ENCODE measurements around the gene TTC13.

The TTC13 gene

DNA sequence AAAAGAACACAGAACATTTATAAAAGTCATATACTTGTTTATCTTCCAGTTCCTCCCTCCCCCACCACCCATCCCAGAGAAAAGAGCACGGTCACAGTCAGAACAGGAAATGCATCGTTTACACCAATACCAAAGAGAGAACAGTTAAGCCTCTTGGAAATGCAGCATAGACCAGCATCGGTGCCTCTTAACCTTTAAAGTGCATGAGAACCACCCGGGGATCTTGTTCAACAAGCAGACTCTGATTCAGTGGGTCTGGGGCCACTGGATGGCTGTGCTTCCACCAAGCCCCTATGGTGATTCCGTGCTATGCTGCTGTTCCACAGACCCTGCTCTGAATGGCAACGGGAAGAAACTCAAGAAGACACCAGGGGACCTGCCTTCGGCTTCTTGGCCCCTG lies 42.2 kb upstream of the TTC13 start:
- no peak overlapping the region for H3K4me3 ChIP-seq (ENCODE audit: low read length)
- TF ChIP-seq, protein P1, sequence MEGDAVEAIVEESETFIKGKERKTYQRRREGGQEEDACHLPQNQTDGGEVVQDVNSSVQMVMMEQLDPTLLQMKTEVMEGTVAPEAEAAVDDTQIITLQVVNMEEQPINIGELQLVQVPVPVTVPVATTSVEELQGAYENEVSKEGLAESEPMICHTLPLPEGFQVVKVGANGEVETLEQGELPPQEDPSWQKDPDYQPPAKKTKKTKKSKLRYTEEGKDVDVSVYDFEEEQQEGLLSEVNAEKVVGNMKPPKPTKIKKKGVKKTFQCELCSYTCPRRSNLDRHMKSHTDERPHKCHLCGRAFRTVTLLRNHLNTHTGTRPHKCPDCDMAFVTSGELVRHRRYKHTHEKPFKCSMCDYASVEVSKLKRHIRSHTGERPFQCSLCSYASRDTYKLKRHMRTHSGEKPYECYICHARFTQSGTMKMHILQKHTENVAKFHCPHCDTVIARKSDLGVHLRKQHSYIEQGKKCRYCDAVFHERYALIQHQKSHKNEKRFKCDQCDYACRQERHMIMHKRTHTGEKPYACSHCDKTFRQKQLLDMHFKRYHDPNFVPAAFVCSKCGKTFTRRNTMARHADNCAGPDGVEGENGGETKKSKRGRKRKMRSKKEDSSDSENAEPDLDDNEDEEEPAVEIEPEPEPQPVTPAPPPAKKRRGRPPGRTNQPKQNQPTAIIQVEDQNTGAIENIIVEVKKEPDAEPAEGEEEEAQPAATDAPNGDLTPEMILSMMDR (conservative IDR thresholded peaks at IDR 0.05; ENCODE audit: low read length): no peak
- no peak for DNase-seq (ENCODE audit: low read depth)

DNA sequence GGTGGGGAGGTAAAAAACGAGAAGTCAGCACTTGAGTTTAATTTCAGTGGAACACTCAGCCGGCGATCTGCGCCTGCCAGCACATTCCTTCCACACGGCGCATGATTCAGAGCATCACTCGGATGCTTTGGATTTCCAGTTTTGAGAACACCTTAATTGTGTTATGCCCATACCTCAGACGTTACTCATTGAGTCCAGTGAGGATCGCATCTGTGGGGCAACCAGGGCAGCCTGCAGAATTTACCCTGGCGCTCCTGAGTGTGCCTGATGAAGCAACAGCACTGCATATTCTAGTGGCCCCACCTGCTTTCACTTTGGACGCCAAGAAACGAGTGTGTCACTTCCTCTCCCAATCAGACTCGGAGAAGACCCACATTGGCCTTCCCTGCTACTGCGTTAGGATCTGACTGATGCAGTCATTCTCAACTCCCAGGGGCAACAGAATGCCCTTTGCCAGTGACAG lies 41.5 kb upstream of the TTC13 start:
- no peak overlapping the region for H3K4me3 ChIP-seq (ENCODE audit: low read length)
- TF ChIP-seq, protein P1 (conservative IDR thresholded peaks at IDR 0.05; ENCODE audit: low read length): no peak
- no peak for DNase-seq (ENCODE audit: low read depth)

DNA sequence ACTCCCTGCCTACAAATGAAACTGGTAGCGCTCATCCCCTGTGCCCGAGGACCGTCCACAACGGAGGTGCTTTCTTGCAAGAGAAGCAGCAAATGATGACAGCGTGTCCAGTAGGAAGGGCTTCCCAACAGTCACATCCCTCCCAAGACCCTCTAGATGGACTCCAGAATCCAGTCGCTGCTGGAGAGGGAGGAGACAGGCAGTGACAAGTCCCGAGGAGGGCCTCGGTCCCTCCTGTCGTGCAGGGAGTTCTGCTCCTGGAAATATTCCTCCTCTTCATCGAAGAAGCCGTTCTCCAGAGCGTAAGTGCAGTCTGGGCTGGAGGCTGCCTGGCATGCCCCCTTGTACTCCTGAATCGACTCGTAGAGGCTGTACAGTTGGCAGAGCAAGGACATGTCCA lies 41.0 kb upstream of the TTC13 start:
- no peak overlapping the region for H3K4me3 ChIP-seq (ENCODE audit: low read length)
- no peak for DNase-seq (ENCODE audit: low read depth)

DNA sequence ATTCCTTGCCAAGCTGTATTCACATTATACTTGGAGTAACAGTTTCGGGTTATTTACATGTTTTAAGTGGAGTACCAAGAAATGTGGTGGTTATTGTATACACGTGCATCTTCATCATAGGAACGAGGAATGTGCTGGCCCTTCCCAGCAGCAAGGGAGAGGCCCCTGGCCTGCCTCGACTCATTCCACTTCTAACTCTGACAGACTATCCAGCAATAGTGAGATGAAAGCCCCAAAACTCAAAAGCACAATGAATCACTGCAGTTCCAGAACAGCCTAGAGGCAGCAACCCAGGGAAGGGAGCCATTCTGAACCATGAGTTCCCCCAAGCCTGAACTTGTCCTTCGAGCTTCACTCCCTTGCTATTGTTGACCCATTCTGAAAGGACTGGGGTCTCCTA lies 38.3 kb upstream of the TTC13 start:
- H3K4me3 ChIP-seq (ENCODE audit: low read length): no peak overlapping the region
- TF ChIP-seq, protein P1 (conservative IDR thresholded peaks at IDR 0.05; ENCODE audit: low read length): no peak
- no peak for DNase-seq (ENCODE audit: low read depth)

More for the DNA sequence above, 41.0 kb upstream of the TTC13 start:
- TF ChIP-seq, protein P1 (conservative IDR thresholded peaks at IDR 0.05; ENCODE audit: low read length): no peak

DNA sequence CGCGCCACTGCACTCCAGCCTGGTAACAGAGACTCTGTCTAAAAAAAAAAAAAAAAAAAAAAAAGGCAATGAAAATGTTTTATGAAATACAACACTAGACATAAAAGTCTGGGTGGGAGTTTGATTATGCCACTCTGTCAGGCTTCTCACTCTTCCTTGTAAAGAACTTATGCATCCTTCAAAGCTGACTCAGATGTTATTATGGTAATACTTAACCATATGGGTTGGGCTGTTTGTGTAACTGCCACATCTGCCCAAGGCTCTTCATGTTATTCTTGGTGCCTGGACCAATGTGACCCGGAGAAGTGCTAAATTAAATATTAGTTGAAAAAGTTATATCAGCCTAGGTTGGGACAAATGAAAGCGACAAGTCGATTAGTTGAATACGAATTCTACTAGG lies 37.6 kb upstream of the TTC13 start:
- no peak for DNase-seq (ENCODE audit: low read depth)
- TF ChIP-seq, protein P1 (conservative IDR thresholded peaks at IDR 0.05; ENCODE audit: low read length): no peak
- H3K4me3 ChIP-seq (ENCODE audit: low read length): no peak overlapping the region

DNA sequence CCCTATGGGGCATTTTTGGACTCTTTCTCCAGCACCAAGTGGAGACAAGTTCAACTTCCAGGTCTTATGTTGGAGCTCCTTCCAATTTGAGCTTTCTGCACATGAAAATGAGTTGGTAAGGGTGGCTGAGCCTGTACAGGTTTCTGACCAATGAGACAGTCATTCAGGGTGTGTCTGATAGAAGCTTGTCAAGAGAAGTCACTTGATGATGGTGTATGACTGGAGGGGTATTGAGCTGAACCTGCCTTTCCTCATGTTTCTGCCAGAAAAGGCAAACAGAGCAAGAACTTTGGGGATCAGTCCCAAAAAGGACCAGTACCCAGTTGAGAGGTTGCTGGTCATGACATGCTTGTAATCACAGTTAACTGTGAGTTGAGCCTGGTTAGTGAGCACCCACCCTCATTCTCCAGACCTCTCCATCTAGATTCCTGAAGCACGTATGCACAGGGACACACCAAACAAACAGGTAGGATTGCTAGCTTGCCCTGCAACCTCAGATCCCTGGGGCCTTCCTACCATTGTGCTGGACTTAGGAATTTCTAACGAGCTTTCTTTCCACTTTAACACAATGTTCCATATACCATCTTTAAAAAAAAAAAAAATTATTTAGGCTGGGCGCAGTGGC lies 34.8 kb upstream of the TTC13 start:
- TF ChIP-seq, protein P1 (conservative IDR thresholded peaks at IDR 0.05; ENCODE audit: low read length): no peak
- no peak for DNase-seq (ENCODE audit: low read depth)
- H3K4me3 ChIP-seq (ENCODE audit: low read length): no peak overlapping the region

DNA sequence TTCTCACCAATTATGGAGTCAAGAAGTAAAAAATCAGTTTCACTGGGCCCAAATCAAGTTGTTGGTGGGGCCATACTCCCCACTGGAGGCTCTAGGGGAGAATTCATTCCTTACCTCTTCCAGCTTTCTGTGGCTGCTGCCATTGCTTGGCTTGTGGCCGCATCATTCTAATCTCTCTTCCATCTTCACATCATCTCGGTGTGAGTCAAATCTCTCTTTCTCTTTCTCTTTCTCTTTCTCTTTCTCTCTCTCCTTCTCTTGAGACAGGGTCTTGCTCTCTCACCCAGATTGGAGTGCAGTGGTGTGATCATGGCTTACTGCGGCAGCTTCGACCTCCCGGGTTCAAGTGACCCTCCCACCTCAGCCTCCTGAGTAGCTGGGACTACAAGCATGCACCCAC lies 33.3 kb upstream of the TTC13 start:
- TF ChIP-seq, protein P1 (conservative IDR thresholded peaks at IDR 0.05; ENCODE audit: low read length): no peak
- DNase-seq (ENCODE audit: low read depth): no peak
- no peak overlapping the region for H3K4me3 ChIP-seq (ENCODE audit: low read length)
